IMR-90 (cell line): ENCODE data around the gene TMEM59. TPM values are rescaled to one million over a fixed set of nuclear protein-coding genes. Genes with fewer than 3 reads are reported as not detected.

Experiments used
- ATAC-seq: fragments of 200-7000 bp; cut with Tn5 transposase; 2 replicates; pipeline ENCODE4 v1.9.1; 2020; ENCODE audit warnings: low read depth, mild to moderate bottlenecking, moderate library complexity
- BruUV-seq: library from RNA; stranded (reverse); fragments of 400-500 nt; replicated peaks from 2 replicates; lab custom pipeline; 2021; lab: Mats Ljungman, UMichigan
- CTCF ChIA-PET: fragments of 300-600 bp; formaldehyde crosslinking; extraction: SDS; loops from one replicate; lab custom pipeline; 2021; ENCODE audit warnings: antibody characterized with exemption; lab: Yijun Ruan, JAX
- POLR2A ChIA-PET: fragments of 300-600 bp; sonication (Branson Sonifier 250); formaldehyde crosslinking; loops from one replicate; lab custom pipeline; 2022; ENCODE audit warnings: antibody characterized with exemption; ENCODE audit not compliant: unreplicated experiment; lab: Charles Lee
- DNase-seq: peaks from one replicate; pipeline ENCODE4 v3.0.0; 2013
- H2AFZ ChIP-seq: replicated peaks from 2 replicates; pipeline ENCODE3; 2013; ENCODE audit warnings: low read length, mild to moderate bottlenecking; ENCODE audit not compliant: poor library complexity
- H2AK5ac ChIP-seq: 2 replicates; pipeline ENCODE4 v1.6.1; 2013; ENCODE audit warnings: low read depth, low read length, inconsistent platforms
- H2AK9ac ChIP-seq: replicated peaks from 2 replicates; pipeline ENCODE3; 2013; ENCODE audit warnings: mild to moderate bottlenecking, low read depth, low read length, moderate library complexity; ENCODE audit not compliant: poor library complexity
- H2BK120ac ChIP-seq: 2 replicates; pipeline ENCODE4 v1.6.1; 2013; ENCODE audit warnings: low read depth, low read length, inconsistent platforms
- H2BK15ac ChIP-seq: 3 replicates; pipeline ENCODE4 v1.6.1; 2013; ENCODE audit warnings: low read depth, low read length, inconsistent platforms
- H2BK20ac ChIP-seq: 2 replicates; pipeline ENCODE4 v1.6.1; 2013; ENCODE audit warnings: low read depth, mild to moderate bottlenecking, inconsistent platforms, low read length, moderate library complexity
- H2BK5ac ChIP-seq: 2 replicates; pipeline ENCODE4 v1.6.1; 2013; ENCODE audit warnings: mild to moderate bottlenecking, low read depth, low read length, inconsistent platforms; ENCODE audit not compliant: poor library complexity, severe bottlenecking
- H3K14ac ChIP-seq: replicated peaks from 2 replicates; pipeline ENCODE4 v1.6.1; 2013; ENCODE audit warnings: low read depth, low read length, inconsistent platforms
- H3K18ac ChIP-seq: 2 replicates; pipeline ENCODE4 v1.6.1; 2013; ENCODE audit warnings: low read depth, low read length, control low read depth
- H3K23ac ChIP-seq: 2 replicates; pipeline ENCODE4 v1.6.1; 2013; ENCODE audit warnings: low read depth, low read length, inconsistent platforms
- H3K27ac ChIP-seq: 2 replicates; pipeline ENCODE4 v1.5.1; 2013; ENCODE audit warnings: mild to moderate bottlenecking, control low read depth, low read length; ENCODE audit not compliant: insufficient read depth
- H3K27me3 ChIP-seq: 2 replicates; pipeline ENCODE4 v1.6.1; 2013; ENCODE audit warnings: low read length; ENCODE audit not compliant: control insufficient read depth, insufficient read depth
- H3K36me3 ChIP-seq: 2 replicates; pipeline ENCODE4 v1.6.1; 2013; ENCODE audit warnings: low read length, mixed read lengths; ENCODE audit not compliant: control insufficient read depth, insufficient read depth
- H3K4ac ChIP-seq: 2 replicates; pipeline ENCODE4 v1.6.1; 2013; ENCODE audit warnings: low read depth, low read length, inconsistent platforms
- H3K4me1 ChIP-seq: 2 replicates; pipeline ENCODE4 v1.6.1; 2013; ENCODE audit warnings: low read length, mixed read lengths; ENCODE audit not compliant: control insufficient read depth, insufficient read depth
- H3K4me2 ChIP-seq: 2 replicates; pipeline ENCODE4 v1.6.1; 2013; ENCODE audit warnings: low read depth, mild to moderate bottlenecking, control low read depth, low read length, moderate library complexity
- H3K4me3 ChIP-seq: 2 replicates; pipeline ENCODE4 v1.5.1; 2013; ENCODE audit warnings: low read depth, mild to moderate bottlenecking, control low read depth, low read length, moderate library complexity; ENCODE audit not compliant: insufficient read depth
- H3K56ac ChIP-seq: 2 replicates; pipeline ENCODE4 v1.6.1; 2013; ENCODE audit warnings: low read length, inconsistent platforms; ENCODE audit not compliant: insufficient read depth; ENCODE audit errors: extremely low read depth
- H3K79me1 ChIP-seq, 2 experiments: 2 replicates each; pipeline ENCODE4 v1.6.1; 2013; ENCODE audit warnings: low read length in 2 of 2, inconsistent platforms in 1 of 2, low read depth in 1 of 2
- H3K9ac ChIP-seq: 2 replicates; pipeline ENCODE4 v1.6.1; 2013; ENCODE audit warnings: low read depth, low read length, control low read depth
- H3K9me1 ChIP-seq: 2 replicates; pipeline ENCODE4 v1.6.1; 2013; ENCODE audit warnings: low read length, inconsistent platforms; ENCODE audit not compliant: insufficient read depth
- H3K9me3 ChIP-seq: 2 replicates; pipeline ENCODE4 v1.6.1; 2013; ENCODE audit warnings: low read length; ENCODE audit not compliant: control insufficient read depth, insufficient read depth
- H4K20me1 ChIP-seq: 2 replicates; pipeline ENCODE4 v1.6.1; 2013; ENCODE audit warnings: low read length, inconsistent platforms; ENCODE audit not compliant: insufficient read depth
- H4K5ac ChIP-seq: 2 replicates; pipeline ENCODE4 v1.6.1; 2013; ENCODE audit warnings: mild to moderate bottlenecking, low read depth, low read length, control low read depth
- H4K8ac ChIP-seq, 2 experiments: 2 replicates each; pipeline ENCODE4 v1.6.1; 2013; ENCODE audit warnings: low read depth in 2 of 2, low read length in 2 of 2, control low read depth in 1 of 2, inconsistent platforms in 1 of 2
- H4K91ac ChIP-seq: 2 replicates; pipeline ENCODE4 v1.6.1; 2013; ENCODE audit warnings: low read depth, low read length, inconsistent platforms; ENCODE audit not compliant: insufficient read depth
- RCOR1 ChIP-seq: IDR thresholded peaks from 2 replicates; pipeline ENCODE4 v1.6.1; 2012; ENCODE audit warnings: mild to moderate bottlenecking, low read length, improper control_type of control experiment; ENCODE audit not compliant: insufficient replicate concordance
- WGBS, 2 experiments: methylation state at CpG; one replicate each; pipeline versions ENCODE4 v1.1.5 to v1.1.7; 2013; ENCODE audit warnings: missing lambda C conversion rate in 2 of 2; ENCODE audit not compliant: insufficient read length in 1 of 2; ENCODE audit errors: extremely low coverage in 2 of 2; 5-methylcytosine and 5-hydroxymethylcytosine counted together
- dilution Hi-C: fragments of 300-500 bp; cut with HindIII; formaldehyde crosslinking; loops from one replicate; pipeline ENCODE4 v1.14.3; 2018; ENCODE audit warnings: low sequenced_read_pairs; ENCODE audit not compliant: unreplicated experiment
- in situ Hi-C: fragments of 300-500 bp; cut with MboI; formaldehyde crosslinking; loops from 3 replicates; pipeline ENCODE4 v1.14.3; 2019; ENCODE audit warnings: low sequenced_read_pairs, inconsistent platforms, mixed read lengths
- intact Hi-C: fragments of 100-400 bp; cut with micrococcal nuclease; formaldehyde crosslinking; loops from 2 replicates; pipeline ENCODE4 v1.10.0; 2022
- polyA plus RNA-seq, 3 experiments: library from polyadenylated mRNA; depleted of rRNA; stranded (reverse); fragments of >200 nt; gene quantifications; 2 replicates each; pipeline ENCODE4 v1.2.3, GENCODE V29; 2012; ENCODE audit warnings: low replicate concordance in 1 of 3
- total RNA-seq: library from RNA; depleted of rRNA; stranded (reverse); fragments of >200 nt; gene quantifications from 2 replicates; pipeline ENCODE4 v1.2.3, GENCODE V29; 2012

Gene TMEM59
- total and polyA plus RNA-seq, 2 of the 4 experiments (the other 2 are of a cell fraction) = 239 to 241 TPM

GRCh38 chr1:54009406-54009805, 43.6 kb downstream of the TMEM59 start:
- dilution Hi-C loops (no loop called here), intact Hi-C loops (no loop called here), in situ Hi-C loops (no loop called here)
- TF ChIP-seq RCOR1 = no peak
- BruUV-seq = no TSS peak
- no peak overlapping the region for H2AK9ac ChIP-seq
- no peak overlapping the region for H2BK20ac ChIP-seq
- H3K9me1 ChIP-seq = peaks cover 3% of the 10 kb centered on the region; the same call in 1 of the 2 replicates
- H4K5ac ChIP-seq = no peak overlapping the region
- no peak overlapping the region for H2AK5ac ChIP-seq
- H3K27me3 ChIP-seq = peaks cover 74% of the 10 kb centered on the region
- H3K27ac ChIP-seq = no peak overlapping the region
- ChIA-PET CTCF (no interaction called here), POLR2A (no interaction called here)
- H3K79me1 ChIP-seq = no peaks in the 10 kb centered on the region
- no peak overlapping the region for H3K4me2 ChIP-seq
- no peak overlapping the region for H2BK15ac ChIP-seq
- H3K4me3 ChIP-seq = no peak overlapping the region
- H3K56ac ChIP-seq = no peak overlapping the region
- no peak overlapping the region for H3K23ac ChIP-seq
- H3K9me3 ChIP-seq = peaks cover 2% of the 10 kb centered on the region; the same call in 1 of the 2 replicates
- no peak overlapping the region for H3K14ac ChIP-seq
- H3K4ac ChIP-seq = no peak overlapping the region
- H2BK5ac ChIP-seq = no peak overlapping the region
- no peak for ATAC-seq
- H4K91ac ChIP-seq = no peak overlapping the region
- no peak overlapping the region for H4K8ac ChIP-seq
- no peaks in the 10 kb centered on the region for H4K20me1 ChIP-seq
- H3K4me1 ChIP-seq = no peaks in the 10 kb centered on the region
- H2AFZ ChIP-seq = no peak overlapping the region
- H3K36me3 ChIP-seq = no peaks in the 10 kb centered on the region
- no peak for DNase-seq
- WGBS, 2 experiments = no CpG with 5 or more reads among the region's 4 CpGs
- no peak overlapping the region for H3K9ac ChIP-seq
- H3K18ac ChIP-seq = no peak overlapping the region
- no peak overlapping the region for H2BK120ac ChIP-seq
